ENCODE results near the gene MRPS6. TPM values are rescaled to one million over a fixed set of nuclear protein-coding genes. Genes with fewer than 3 reads are reported as not detected.

The MRPS6 gene
- total and polyA plus RNA-seq, 2 of the 13 experiments (the other 11 are each of a cell fraction or from before 2014, with no cell fraction given) = 14.2 to 26.9 TPM

- no peak for TF ChIP-seq ZHX2 (IDR thresholded peaks at IDR 0.05; ENCODE audit: low read depth)
- no peak for TF ChIP-seq ZHX2 (CRISPR knock-in tag; IDR thresholded peaks at IDR 0.05; ENCODE audit: borderline replicate concordance)
- TF ChIP-seq ZSCAN5A (CRISPR knock-in tag; IDR thresholded peaks at IDR 0.05; ENCODE audit: borderline replicate concordance) = no peak
- 0 out of 2 replicates have a peak, but pooled peaks have one; percentile 21 for TF ChIP-seq THAP11 (CRISPR knock-in tag; IDR thresholded peaks at IDR 0.05)
- peak in 1 of 2 experiments; percentile 84; a peak in 2 of 4 replicates for TF ChIP-seq KLF16 (CRISPR knock-in tag; IDR thresholded peaks at IDR 0.05)
- TF ChIP-seq ZBTB34 (CRISPR knock-in tag; IDR thresholded peaks at IDR 0.05) = no peak
- TF ChIP-seq KAT2B (IDR thresholded peaks at IDR 0.05; ENCODE audit: borderline replicate concordance, low read depth, low read length) = no peak
- TF ChIP-seq ZNF878 (CRISPR knock-in tag; IDR thresholded peaks at IDR 0.05) = no peak
- TF ChIP-seq ZNF138 (CRISPR knock-in tag; IDR thresholded peaks at IDR 0.05; ENCODE audit: low read depth) = no peak
- TF ChIP-seq RORA (CRISPR knock-in tag; IDR thresholded peaks at IDR 0.05) = no peak
- no peak for TF ChIP-seq SRSF4 (IDR thresholded peaks at IDR 0.05; ENCODE audit: low read depth, low read length, poor library complexity, severe bottlenecking)
- TF ChIP-seq JDP2 (CRISPR knock-in tag; IDR thresholded peaks at IDR 0.05; ENCODE audit: borderline replicate concordance) = no peak
- TF ChIP-seq NFE2L2 (IDR thresholded peaks at IDR 0.05; ENCODE audit: low read length) = no peak
- TF ChIP-seq SAP130 (CRISPR knock-in tag; IDR thresholded peaks at IDR 0.05; ENCODE audit: low read depth) = peak; percentile 59
- TF ChIP-seq ZSCAN12 (CRISPR knock-in tag; IDR thresholded peaks at IDR 0.05) = 0 out of 2 replicates have a peak, but pooled peaks have one; percentile 34
- TF ChIP-seq ZNF841 (CRISPR knock-in tag; IDR thresholded peaks at IDR 0.05; ENCODE audit: borderline replicate concordance) = no peak
- no peak for TF ChIP-seq SP140L (CRISPR knock-in tag; IDR thresholded peaks at IDR 0.05; ENCODE audit: borderline replicate concordance)
- no peak for TF ChIP-seq PLRG1 (conservative IDR thresholded peaks at IDR 0.05)
- TF ChIP-seq SMARCE1 (IDR thresholded peaks at IDR 0.05; ENCODE audit: borderline replicate concordance) = no peak
- no peak for TF ChIP-seq TARDBP (CRISPR knock-in tag; IDR thresholded peaks at IDR 0.05)
- no peak for TF ChIP-seq SIN3B (IDR thresholded peaks at IDR 0.05; ENCODE audit: low read length)
- TF ChIP-seq ZBTB42 (CRISPR knock-in tag; IDR thresholded peaks at IDR 0.05) = no peak
- peak; percentile 36; the same call in 1 of the 2 replicates for TF ChIP-seq IRF2 (CRISPR knock-in tag; IDR thresholded peaks at IDR 0.05)
- TF ChIP-seq RAD21 (CRISPR knock-in tag; IDR thresholded peaks at IDR 0.05) = peak; percentile 32; the same call in 1 of the 2 replicates
Observed at GRCh38 chr21:34073032-34073748, at the start of gene MRPS6, which contains the start of gene SLC5A3 (continued).

Data from HepG2 (cell line).